HUDEP-2 (cell line): ENCODE measurements around the gene OR51I2.

Experiments
- DNase-seq, 76 experiments: peaks; one replicate each; lab custom pipeline; 2025; ENCODE audit not compliant: unreplicated experiment in 76 of 76; lab: John Stamatoyannopoulos, UW

The OR51I2 gene

GRCh38 chr11:5449023-5449422, at the start of gene OR51I2:
Gene OR51I2, plus strand, starts transcription at chr11:5449323. Its CDS starts 4,166 bp downstream, at chr11:5453489.
- peak in 1 of 76 experiments; percentile 2 for DNase-seq

- no peak for DNase-seq
These were observed 44.0 kb upstream of the OR51I2 start for GRCh38 chr11:5405173-5405572.

GRCh38 chr11:5420993-5421392, 28.1 kb upstream of the OR51I2 start:
- DNase-seq: no peak

- DNase-seq: no peak
These were observed 27.3 kb upstream of the OR51I2 start, which contains the start of gene OR51Q1 for GRCh38 chr11:5421811-5422210. Gene OR51Q1, plus strand, starts transcription at chr11:5422111. Its CDS starts 90 bp downstream, at chr11:5422201.

- DNase-seq: no peak
These were observed 26.0 kb upstream of the OR51I2 start for GRCh38 chr11:5423131-5423530.

- DNase-seq: no peak
These were observed 7.7 kb upstream of the OR51I2 start, which contains the start of gene OR51I1 for GRCh38 chr11:5441414-5441813. Gene OR51I1, minus strand, starts transcription at chr11:5441514. Its CDS starts 0 bp downstream, at chr11:5441514.

- no peak for DNase-seq
These were observed 5.2 kb upstream of the OR51I2 start for GRCh38 chr11:5443835-5444393.

- no peak for DNase-seq
These were observed 309 bp downstream of the OR51I2 start for GRCh38 chr11:5449432-5449831.

- DNase-seq: no peak
These were observed 12.0 kb downstream of the OR51I2 start for GRCh38 chr11:5460983-5461621.

- no peak for DNase-seq
These were observed 18.4 kb downstream of the OR51I2 start for GRCh38 chr11:5467527-5467926.

GRCh38 chr11:5473921-5474320, 24.8 kb downstream of the OR51I2 start:
- no peak for DNase-seq

GRCh38 chr11:5476186-5476819, 27.2 kb downstream of the OR51I2 start:
- DNase-seq: peak in 33 of 76 experiments; percentile 5 to 51 (median 20)

- DNase-seq: no peak
These were observed 36.9 kb downstream of the OR51I2 start for GRCh38 chr11:5486003-5486402.

- DNase-seq: peak in 1 of 76 experiments; percentile 2
These were observed 37.3 kb downstream of the OR51I2 start for GRCh38 chr11:5486421-5486820.

GRCh38 chr11:5488385-5488784, 39.3 kb downstream of the OR51I2 start, which contains the start of gene OR52D1:
Gene OR52D1, plus strand, starts transcription at chr11:5488685. Its CDS starts 22 bp downstream, at chr11:5488707.
- DNase-seq: no peak

- DNase-seq: no peak
These were observed 39.8 kb downstream of the OR51I2 start for GRCh38 chr11:5488798-5489399.

- DNase-seq: no peak
These were observed 40.6 kb downstream of the OR51I2 start for GRCh38 chr11:5489576-5490357.

GRCh38 chr11:5499671-5500070, 50.5 kb downstream of the OR51I2 start:
- DNase-seq: no peak

- DNase-seq: no peak
These were observed 51.3 kb downstream of the OR51I2 start for GRCh38 chr11:5500393-5500801.

GRCh38 chr11:5504403-5504921, 55.3 kb downstream of the OR51I2 start:
- DNase-seq: no peak
